H1 (cell line): ENCODE measurements around the gene USP3. TPM values are rescaled to one million over a fixed set of nuclear protein-coding genes. Genes with fewer than 3 reads are reported as not detected.

ENCODE experiments used
- BACH1 ChIP-seq: IDR thresholded peaks from 2 replicates; pipeline ENCODE4 v1.6.1; 2012; ENCODE audit warnings: low read length, improper control_type of control experiment
- CHD7 ChIP-seq: fragments of 300-600 bp; sonication (generic); IDR thresholded peaks from 2 replicates; pipeline ENCODE4 v1.7.1; 2012; ENCODE audit warnings: low read length, moderate library complexity, mild to moderate bottlenecking, inconsistent platforms; ENCODE audit not compliant: insufficient replicate concordance
- CTCF ChIP-seq, 3 experiments: IDR thresholded peaks; 1 replicate in 2 of 3; 2 replicates in 1 of 3; pipeline versions ENCODE4 v1.5.1 to v1.6.1; 2011; ENCODE audit warnings: low read length in 3 of 3, mild to moderate bottlenecking in 3 of 3, inconsistent platforms in 2 of 3, low read depth in 1 of 3, moderate library complexity in 1 of 3; ENCODE audit not compliant: insufficient read depth in 1 of 3; ENCODE audit errors: control extremely low read depth in 1 of 3
- KDM5A ChIP-seq: fragments of 200-600 bp; IDR thresholded peaks from 2 replicates; pipeline ENCODE4 v1.7.1; 2012; ENCODE audit warnings: mild to moderate bottlenecking, low read length, inconsistent platforms, mixed read lengths
- NANOG ChIP-seq: IDR thresholded peaks from 2 replicates; pipeline ENCODE4 v1.6.1; 2011; ENCODE audit warnings: low read length, low read depth, mild to moderate bottlenecking, inconsistent platforms; ENCODE audit not compliant: insufficient read depth, poor library complexity, severe bottlenecking
- SAP30 ChIP-seq: fragments of 300-600 bp; sonication (generic); IDR thresholded peaks from 2 replicates; pipeline ENCODE4 v1.7.1; 2012; ENCODE audit warnings: low read length, moderate library complexity, mild to moderate bottlenecking, inconsistent platforms; ENCODE audit not compliant: insufficient read depth, insufficient replicate concordance
- SIN3A ChIP-seq, 2 experiments: IDR thresholded peaks in 1 of 2; conservative IDR thresholded peaks in 1 of 2; 2 replicates each; pipeline ENCODE4 v1.6.1; 2011 to 2012; ENCODE audit warnings: low read length in 2 of 2, improper control_type of control experiment in 1 of 2, low read depth in 1 of 2, mild to moderate bottlenecking in 1 of 2
- TBP ChIP-seq: IDR thresholded peaks from 2 replicates; pipeline ENCODE4 v1.6.1; 2011; ENCODE audit warnings: low read depth, low read length, improper control_type of control experiment
- TEAD4 ChIP-seq: IDR thresholded peaks from 2 replicates; pipeline ENCODE4 v1.6.1; 2012; ENCODE audit warnings: low read depth, low read length, inconsistent platforms, mixed read lengths
- polyA plus RNA-seq, 7 experiments: library from polyadenylated mRNA; depleted of rRNA in 3 of 7; stranded (reverse) in 5 of 7; unstranded in 2 of 7; fragments of >200 nt in 5 of 7; fragments of 200-250 nt in 2 of 7; gene quantifications; 1 replicate in 5 of 7; 2 replicates in 1 of 7; 4 replicates in 1 of 7; pipeline versions ENCODE4 v1.2.1 to v1.2.3, GENCODE V29; 2011 to 2013; ENCODE audit warnings: missing spikeins in 2 of 7, mixed read lengths in 2 of 7
- total RNA-seq: library from RNA; stranded (reverse); fragmentation: NEBNext Ultra II Directional; extraction: Animal tissue kit (Norgen Biotek cat#: 25700); gene quantifications from 2 replicates; pipeline ENCODE4 v1.2.1, GENCODE V29; 2021

Gene USP3
- total and polyA plus RNA-seq, 2 of the 8 experiments (the other 6 are each of a cell fraction or from before 2014, with no cell fraction given) = 15.5 to 16.2 TPM

- TF ChIP-seq CHD7 (no peak), CTCF (IDR thresholded peaks at IDR 0.05; ENCODE audit: control extremely low read depth in 1 of 3, insufficient read depth in 1 of 3, low read depth in 1 of 3, low read length in 3 of 3) (no peak), SAP30 (no peak), NANOG (no peak), KDM5A (no peak), TEAD4 (no peak), BACH1 (no peak), SIN3A (conservative IDR thresholded peaks at IDR 0.05 in 1 of 2, IDR thresholded peaks at IDR 0.05 in 1 of 2; ENCODE audit: low read depth in 1 of 2, low read length in 2 of 2) (no peak), TBP (no peak)
These were observed 72.0 kb downstream of the USP3 start (continued) for GRCh38 chr15:63576441-63576840.
